ENCODE data around the gene CH25H. TPM values are rescaled to one million over a fixed set of nuclear protein-coding genes. Genes with fewer than 3 reads are reported as not detected.
"Not testable (repeated sequence)": the region's sequence is repeated elsewhere in the genome, so short reads cannot be mapped to it uniquely, and the experiment has no call there.

Gene CH25H
- total RNA-seq, 1 donor from 2014 or later = not detected

- Mint-ChIP-seq H3K27ac (no peak overlapping the region), H3K27me3 (ENCODE audit: insufficient read depth) (peaks cover 18% of the 10 kb centered on the region), H3K4me1 (ENCODE audit: low read depth) (peaks cover 9% of the 10 kb centered on the region), H3K9me3 (no peaks in the 10 kb centered on the region), H3K4me3 (no peak overlapping the region), H3K36me3 (ENCODE audit: low read depth) (no peaks in the 10 kb centered on the region)
- DNase-seq (ENCODE audit: low spot score) = no peak
- intact Hi-C loops (cut with micrococcal nuclease) = no loop called here
Measured at GRCh38 chr10:89204621-89205185, 2.4 kb downstream of the CH25H start.

DNA sequence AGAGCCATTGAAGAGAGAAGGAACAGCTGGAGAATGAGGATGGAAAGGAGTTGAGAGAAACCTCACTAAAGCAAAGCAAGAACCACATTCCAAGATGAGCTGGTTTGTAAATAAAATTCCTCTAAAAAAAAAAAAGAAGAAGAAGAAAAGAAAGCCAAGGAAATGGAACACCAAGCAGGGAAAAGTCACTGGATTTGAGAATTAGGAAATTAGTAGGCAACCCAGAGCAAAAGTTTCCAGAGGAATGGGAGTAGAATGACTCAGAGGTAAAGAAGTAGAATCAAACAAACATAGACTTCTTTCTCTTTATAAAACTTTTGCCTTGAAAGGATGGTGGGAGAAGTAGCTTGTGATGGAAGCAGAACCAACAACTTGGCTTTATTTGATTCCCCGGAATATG is 3.9 kb downstream of the CH25H start:
- Mint-ChIP-seq H3K4me1 (ENCODE audit: low read depth) (peaks cover 9% of the 10 kb centered on the region), H3K36me3 (ENCODE audit: low read depth) (no peaks in the 10 kb centered on the region), H3K27me3 (ENCODE audit: insufficient read depth) (peaks cover 9% of the 10 kb centered on the region), H3K4me3 (no peak overlapping the region), H3K9me3 (no peaks in the 10 kb centered on the region), H3K27ac (no peak overlapping the region)
- intact Hi-C loops (cut with micrococcal nuclease) = no loop called here
- DNase-seq (ENCODE audit: low spot score) = no peak

DNA sequence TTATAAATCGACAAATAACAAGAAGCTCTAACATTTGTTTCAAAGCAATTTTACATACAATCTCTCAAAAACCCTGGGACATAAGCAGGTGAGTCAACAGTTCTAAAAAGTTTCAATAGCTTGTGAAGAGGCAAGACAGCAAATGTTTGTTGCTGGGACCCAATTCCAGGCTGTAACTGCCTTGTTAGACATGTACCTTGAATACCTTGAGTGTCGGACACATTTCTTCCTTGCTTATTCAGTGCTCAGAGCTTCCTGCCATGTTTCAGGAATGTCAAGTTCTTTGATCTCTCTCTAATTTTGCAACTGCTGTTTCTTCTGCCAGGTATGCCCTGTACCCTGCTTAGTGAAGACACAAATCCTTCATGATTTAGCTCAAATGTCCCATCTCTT is 5.1 kb downstream of the CH25H start:
- intact Hi-C loops (cut with micrococcal nuclease) = no loop called here
- no peak overlapping the region for H3K27ac Mint-ChIP-seq
- H3K27me3 Mint-ChIP-seq (ENCODE audit: insufficient read depth) = peaks cover 7% of the 10 kb centered on the region
- H3K4me3 Mint-ChIP-seq = no peak overlapping the region
- H3K36me3 Mint-ChIP-seq (ENCODE audit: low read depth) = no peaks in the 10 kb centered on the region
- DNase-seq (ENCODE audit: low spot score) = no peak
- H3K9me3 Mint-ChIP-seq = no peaks in the 10 kb centered on the region
- H3K4me1 Mint-ChIP-seq (ENCODE audit: low read depth) = peaks cover 9% of the 10 kb centered on the region

- intact Hi-C loops (cut with micrococcal nuclease) = no loop called here
- no peak for DNase-seq (ENCODE audit: low spot score)
- Mint-ChIP-seq H3K4me1 (ENCODE audit: low read depth) (peaks cover 5% of the 10 kb centered on the region), H3K9me3 (no peaks in the 10 kb centered on the region), H3K36me3 (ENCODE audit: low read depth) (no peaks in the 10 kb centered on the region), H3K27me3 (ENCODE audit: insufficient read depth) (peaks cover 7% of the 10 kb centered on the region), H3K4me3 (no peak overlapping the region), H3K27ac (no peak overlapping the region)
Measured at GRCh38 chr10:89201345-89202032, 5.6 kb downstream of the CH25H start.

- Mint-ChIP-seq H3K36me3 (ENCODE audit: low read depth) (no peaks in the 10 kb centered on the region), H3K4me1 (ENCODE audit: low read depth) (peaks cover 7% of the 10 kb centered on the region)
- intact Hi-C loops (cut with micrococcal nuclease) = no loop called here
Measured at GRCh38 chr10:89197473-89197872, 9.6 kb downstream of the CH25H start.

DNA sequence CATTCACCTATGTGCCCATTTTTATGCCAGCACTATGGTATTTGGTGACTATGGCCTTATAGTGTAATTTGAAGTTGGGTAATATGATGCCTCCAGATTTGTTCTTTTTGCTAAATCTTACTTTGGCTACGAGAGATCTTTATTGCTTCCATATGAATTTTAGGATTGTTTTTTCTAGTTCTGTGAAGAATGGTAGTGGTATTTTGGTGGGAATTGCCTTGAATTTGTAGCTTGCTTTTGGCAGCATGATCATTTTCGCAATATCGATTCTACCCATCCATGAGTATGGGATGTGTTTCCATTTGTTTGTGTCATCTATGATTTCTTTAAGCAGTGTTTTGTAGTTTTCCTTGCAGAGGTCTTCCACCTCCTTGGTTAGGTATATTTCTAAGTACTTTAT is 15.8 kb downstream of the CH25H start:
- H3K9me3 Mint-ChIP-seq; H3K27ac Mint-ChIP-seq; intact Hi-C loops (cut with micrococcal nuclease); H3K4me3 Mint-ChIP-seq; H3K36me3 Mint-ChIP-seq (ENCODE audit: low read depth); H3K4me1 Mint-ChIP-seq (ENCODE audit: low read depth); DNase-seq (ENCODE audit: low spot score): not testable (repeated sequence)
- H3K27me3 Mint-ChIP-seq (ENCODE audit: insufficient read depth) = peaks cover 24% of the 10 kb centered on the region

More at GRCh38 chr10:89197473-89197872, 9.6 kb downstream of the CH25H start:
- H3K4me3 Mint-ChIP-seq = no peak overlapping the region
- DNase-seq (ENCODE audit: low spot score) = no peak
- H3K27ac Mint-ChIP-seq = no peak overlapping the region
- no peaks in the 10 kb centered on the region for H3K9me3 Mint-ChIP-seq
- peaks cover 12% of the 10 kb centered on the region for H3K27me3 Mint-ChIP-seq (ENCODE audit: insufficient read depth)

DNA sequence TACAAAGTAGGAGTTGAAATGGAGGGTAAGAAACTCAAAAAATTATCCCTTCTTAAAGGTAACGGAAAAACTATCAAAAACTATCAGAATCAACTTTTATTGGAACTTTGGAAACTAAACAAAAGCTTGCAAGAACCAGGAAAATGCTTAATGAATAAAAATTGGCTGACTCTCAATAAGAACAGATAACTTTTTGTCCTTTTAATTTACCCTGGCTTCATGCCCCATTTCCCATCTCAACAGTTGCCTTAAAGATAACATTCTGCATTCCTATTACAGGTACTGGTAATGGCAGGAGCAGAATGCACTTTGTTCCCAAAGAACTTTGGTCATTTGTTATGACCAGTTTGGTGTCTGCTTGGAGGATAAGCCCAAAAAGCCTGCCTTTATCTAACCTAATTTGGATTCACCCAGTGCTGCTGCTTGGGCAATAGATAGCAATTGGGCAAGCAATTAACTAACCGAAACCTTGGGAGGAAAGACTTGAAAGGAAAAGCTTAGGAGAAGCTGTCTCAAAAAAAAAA is 17.8 kb downstream of the CH25H start:
- H3K4me3 Mint-ChIP-seq = no peak overlapping the region
- H3K27me3 Mint-ChIP-seq (ENCODE audit: insufficient read depth) = peaks cover 21% of the 10 kb centered on the region
- H3K9me3 Mint-ChIP-seq = peaks cover 10% of the 10 kb centered on the region
- H3K36me3 Mint-ChIP-seq (ENCODE audit: low read depth) = no peaks in the 10 kb centered on the region
- peaks cover 7% of the 10 kb centered on the region for H3K4me1 Mint-ChIP-seq (ENCODE audit: low read depth)
- no peak for DNase-seq (ENCODE audit: low spot score)
- intact Hi-C loops (cut with micrococcal nuclease) = no loop called here
- no peak overlapping the region for H3K27ac Mint-ChIP-seq

GRCh38 chr10:89185658-89186057 is 21.5 kb downstream of the CH25H start:
- no peak for DNase-seq (ENCODE audit: low spot score)
- Mint-ChIP-seq H3K27me3 (ENCODE audit: insufficient read depth) (peaks cover 26% of the 10 kb centered on the region), H3K4me3 (no peak overlapping the region), H3K27ac (no peak overlapping the region), H3K9me3 (peaks cover 6% of the 10 kb centered on the region), H3K36me3 (ENCODE audit: low read depth) (no peaks in the 10 kb centered on the region), H3K4me1 (ENCODE audit: low read depth) (no peaks in the 10 kb centered on the region)
- intact Hi-C loops (cut with micrococcal nuclease) = no loop called here

DNA sequence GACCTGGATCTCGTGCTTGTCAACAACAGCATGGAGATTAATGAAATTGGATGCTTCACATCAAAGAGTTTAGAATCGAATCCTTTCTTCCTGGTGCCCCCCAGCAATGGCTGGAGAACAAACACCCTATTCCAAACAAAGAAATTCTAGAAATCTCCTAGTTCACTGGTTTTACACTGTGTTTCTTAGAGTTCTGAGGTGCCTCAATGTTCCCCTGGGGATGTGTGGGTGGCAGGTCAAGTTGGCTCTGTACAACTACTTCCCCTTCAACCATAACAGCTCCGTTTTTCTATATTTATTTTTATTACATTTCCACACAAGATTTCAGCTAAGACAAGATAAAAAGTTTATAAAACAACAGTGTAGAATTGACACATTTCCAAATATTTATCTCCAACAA is 22.5 kb downstream of the CH25H start:
- Mint-ChIP-seq H3K9me3 (peaks cover 5% of the 10 kb centered on the region), H3K36me3 (ENCODE audit: low read depth) (no peaks in the 10 kb centered on the region), H3K4me1 (ENCODE audit: low read depth) (no peaks in the 10 kb centered on the region), H3K27ac (no peak overlapping the region), H3K27me3 (ENCODE audit: insufficient read depth) (peaks cover 30% of the 10 kb centered on the region), H3K4me3 (no peak overlapping the region)
- intact Hi-C loops (cut with micrococcal nuclease) = no loop called here
- no peak for DNase-seq (ENCODE audit: low spot score)

- Mint-ChIP-seq H3K27me3 (ENCODE audit: insufficient read depth) (peaks cover 31% of the 10 kb centered on the region), H3K36me3 (ENCODE audit: low read depth) (no peaks in the 10 kb centered on the region), H3K27ac (no peak overlapping the region), H3K4me3 (no peak overlapping the region), H3K9me3 (peaks cover 3% of the 10 kb centered on the region), H3K4me1 (ENCODE audit: low read depth) (no peaks in the 10 kb centered on the region)
- DNase-seq (ENCODE audit: low spot score) = no peak
- intact Hi-C loops (cut with micrococcal nuclease) = no loop called here
Measured at GRCh38 chr10:89183571-89183970, 23.5 kb downstream of the CH25H start.

- peaks cover 31% of the 10 kb centered on the region for H3K27me3 Mint-ChIP-seq (ENCODE audit: insufficient read depth)
- no peak overlapping the region for H3K4me3 Mint-ChIP-seq
- H3K27ac Mint-ChIP-seq = no peak overlapping the region
- H3K9me3 Mint-ChIP-seq = peaks cover 3% of the 10 kb centered on the region
- H3K4me1 Mint-ChIP-seq (ENCODE audit: low read depth) = no peaks in the 10 kb centered on the region
- no peaks in the 10 kb centered on the region for H3K36me3 Mint-ChIP-seq (ENCODE audit: low read depth)
- no peak for DNase-seq (ENCODE audit: low spot score)
- intact Hi-C loops (cut with micrococcal nuclease) = no loop called here
Measured at GRCh38 chr10:89182894-89183293, 24.2 kb downstream of the CH25H start.

- H3K9me3 Mint-ChIP-seq = no peaks in the 10 kb centered on the region
- H3K27ac Mint-ChIP-seq = no peak overlapping the region
- no peak overlapping the region for H3K4me3 Mint-ChIP-seq
- peaks cover 46% of the 10 kb centered on the region for H3K27me3 Mint-ChIP-seq (ENCODE audit: insufficient read depth)
- no peaks in the 10 kb centered on the region for H3K4me1 Mint-ChIP-seq (ENCODE audit: low read depth)
- intact Hi-C loops (cut with micrococcal nuclease) = no loop called here
- H3K36me3 Mint-ChIP-seq (ENCODE audit: low read depth) = no peaks in the 10 kb centered on the region
- DNase-seq (ENCODE audit: low spot score) = no peak
Measured at GRCh38 chr10:89175816-89176215, 31.3 kb downstream of the CH25H start.

GRCh38 chr10:89173075-89173474 is 34.0 kb downstream of the CH25H start:
- no peaks in the 10 kb centered on the region for H3K4me1 Mint-ChIP-seq (ENCODE audit: low read depth)

More at GRCh38 chr10:89173075-89173474, 34.0 kb downstream of the CH25H start:
- no peak for DNase-seq (ENCODE audit: low spot score)
- H3K27me3 Mint-ChIP-seq (ENCODE audit: insufficient read depth) = peaks cover 44% of the 10 kb centered on the region
- intact Hi-C loops (cut with micrococcal nuclease) = no loop called here
- no peak overlapping the region for H3K27ac Mint-ChIP-seq
- H3K9me3 Mint-ChIP-seq = no peaks in the 10 kb centered on the region
- no peak overlapping the region for H3K4me3 Mint-ChIP-seq
- no peaks in the 10 kb centered on the region for H3K36me3 Mint-ChIP-seq (ENCODE audit: low read depth)

Measured in activated T-helper 1 cell treated with anti-CD3 and anti-CD28 coated beads, Interleukin-12 subunit alpha, Interleukin-12 subunit beta, Interleukin-2, Interleukin-4 antibody, amounts not matched to agents 30 ng/mL and 10 ng/mL and 1 ng/mL, durations not matched to agents 14 hours and 24 hours and 36 hours (primary cell).